GM18511 (cell line): ENCODE measurements around the gene PFKFB3.

Source experiments
- ATAC-seq: cut with Tn5 transposase; IDR thresholded peaks from one replicate; pipeline ENCODE4 v1.9.1; 2021; ENCODE audit warnings: mild to moderate bottlenecking, moderate library complexity; ENCODE audit not compliant: unreplicated experiment

Gene PFKFB3

GRCh38 chr10:6218692-6219493 is 16.2 kb downstream of the PFKFB3 start:
- no peak for ATAC-seq

GRCh38 chr10:6219494-6219836 is 16.7 kb downstream of the PFKFB3 start:
- ATAC-seq: no peak

- no peak for ATAC-seq
These were observed 17.9 kb downstream of the PFKFB3 start for GRCh38 chr10:6220418-6221191.

GRCh38 chr10:6221192-6221940 is 18.6 kb downstream of the PFKFB3 start:
- ATAC-seq: no peak

- no peak for ATAC-seq
These were observed 19.4 kb downstream of the PFKFB3 start for GRCh38 chr10:6221971-6222751.

- ATAC-seq: no peak
These were observed 20.0 kb downstream of the PFKFB3 start for GRCh38 chr10:6222755-6223154.

- ATAC-seq: no peak
These were observed 21.2 kb downstream of the PFKFB3 start for GRCh38 chr10:6223981-6224380.

GRCh38 chr10:6224781-6225180 is 22.0 kb downstream of the PFKFB3 start:
- ATAC-seq: no peak

- no peak for ATAC-seq
These were observed 22.6 kb downstream of the PFKFB3 start for GRCh38 chr10:6225263-6225814.

GRCh38 chr10:6226216-6226615 is 23.5 kb downstream of the PFKFB3 start:
- ATAC-seq: no peak

- no peak for ATAC-seq
These were observed 24.6 kb downstream of the PFKFB3 start for GRCh38 chr10:6227346-6227745.

GRCh38 chr10:6228010-6228511 is 25.3 kb downstream of the PFKFB3 start:
- no peak for ATAC-seq

GRCh38 chr10:6228647-6229046 is 25.9 kb downstream of the PFKFB3 start:
- ATAC-seq: no peak

GRCh38 chr10:6229290-6229689 is 26.6 kb downstream of the PFKFB3 start:
- ATAC-seq: no peak

GRCh38 chr10:6229746-6230145 is 27.0 kb downstream of the PFKFB3 start:
- no peak for ATAC-seq

GRCh38 chr10:6230315-6230714 is 27.6 kb downstream of the PFKFB3 start:
- no peak for ATAC-seq

- no peak for ATAC-seq
These were observed 28.4 kb downstream of the PFKFB3 start for GRCh38 chr10:6231146-6231545.

GRCh38 chr10:6231730-6232129 is 29.0 kb downstream of the PFKFB3 start:
- no peak for ATAC-seq

GRCh38 chr10:6232225-6232807 is 29.6 kb downstream of the PFKFB3 start:
- no peak for ATAC-seq
